Measurements from ENCODE around the gene SENP8. TPM values are rescaled to one million over a fixed set of nuclear protein-coding genes. Genes with fewer than 3 reads are reported as not detected.
A peak's percentile ranks its signal among the peaks of the same experiment; 100 is the strongest.

Gene SENP8
- total and polyA plus RNA-seq, 2 of the 13 experiments (the other 11 are each of a cell fraction or from before 2014, with no cell fraction given): 2.7 to 3.0 TPM

DNA sequence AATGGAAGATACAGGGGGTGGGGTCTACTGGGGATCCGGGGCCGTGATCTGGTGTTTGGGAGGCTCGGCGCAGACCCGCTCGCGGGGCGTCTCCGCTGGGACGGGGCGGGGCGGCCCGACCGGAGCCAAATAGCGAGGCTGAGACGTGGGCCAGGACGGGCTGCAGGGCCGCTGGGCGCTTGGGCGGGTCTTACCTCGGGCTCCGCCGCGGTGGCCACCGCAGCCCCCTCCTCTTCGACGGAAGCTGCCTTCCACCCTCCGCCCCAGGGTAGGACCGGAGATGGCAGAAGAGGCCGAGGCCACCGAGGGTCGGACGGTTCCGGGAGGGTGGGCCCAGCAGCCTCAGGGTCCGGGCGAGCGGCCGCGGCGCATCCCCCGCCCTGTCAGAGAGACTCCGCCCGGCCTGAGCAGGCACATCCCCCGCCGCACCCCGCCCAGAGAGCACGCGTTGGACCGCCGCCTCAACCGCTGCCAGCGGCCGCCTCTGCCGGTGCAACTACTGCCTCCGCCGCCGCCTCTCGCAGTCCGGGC, 652 bp upstream of the SENP8 start (continued):
- TF ChIP-seq, protein P1, sequence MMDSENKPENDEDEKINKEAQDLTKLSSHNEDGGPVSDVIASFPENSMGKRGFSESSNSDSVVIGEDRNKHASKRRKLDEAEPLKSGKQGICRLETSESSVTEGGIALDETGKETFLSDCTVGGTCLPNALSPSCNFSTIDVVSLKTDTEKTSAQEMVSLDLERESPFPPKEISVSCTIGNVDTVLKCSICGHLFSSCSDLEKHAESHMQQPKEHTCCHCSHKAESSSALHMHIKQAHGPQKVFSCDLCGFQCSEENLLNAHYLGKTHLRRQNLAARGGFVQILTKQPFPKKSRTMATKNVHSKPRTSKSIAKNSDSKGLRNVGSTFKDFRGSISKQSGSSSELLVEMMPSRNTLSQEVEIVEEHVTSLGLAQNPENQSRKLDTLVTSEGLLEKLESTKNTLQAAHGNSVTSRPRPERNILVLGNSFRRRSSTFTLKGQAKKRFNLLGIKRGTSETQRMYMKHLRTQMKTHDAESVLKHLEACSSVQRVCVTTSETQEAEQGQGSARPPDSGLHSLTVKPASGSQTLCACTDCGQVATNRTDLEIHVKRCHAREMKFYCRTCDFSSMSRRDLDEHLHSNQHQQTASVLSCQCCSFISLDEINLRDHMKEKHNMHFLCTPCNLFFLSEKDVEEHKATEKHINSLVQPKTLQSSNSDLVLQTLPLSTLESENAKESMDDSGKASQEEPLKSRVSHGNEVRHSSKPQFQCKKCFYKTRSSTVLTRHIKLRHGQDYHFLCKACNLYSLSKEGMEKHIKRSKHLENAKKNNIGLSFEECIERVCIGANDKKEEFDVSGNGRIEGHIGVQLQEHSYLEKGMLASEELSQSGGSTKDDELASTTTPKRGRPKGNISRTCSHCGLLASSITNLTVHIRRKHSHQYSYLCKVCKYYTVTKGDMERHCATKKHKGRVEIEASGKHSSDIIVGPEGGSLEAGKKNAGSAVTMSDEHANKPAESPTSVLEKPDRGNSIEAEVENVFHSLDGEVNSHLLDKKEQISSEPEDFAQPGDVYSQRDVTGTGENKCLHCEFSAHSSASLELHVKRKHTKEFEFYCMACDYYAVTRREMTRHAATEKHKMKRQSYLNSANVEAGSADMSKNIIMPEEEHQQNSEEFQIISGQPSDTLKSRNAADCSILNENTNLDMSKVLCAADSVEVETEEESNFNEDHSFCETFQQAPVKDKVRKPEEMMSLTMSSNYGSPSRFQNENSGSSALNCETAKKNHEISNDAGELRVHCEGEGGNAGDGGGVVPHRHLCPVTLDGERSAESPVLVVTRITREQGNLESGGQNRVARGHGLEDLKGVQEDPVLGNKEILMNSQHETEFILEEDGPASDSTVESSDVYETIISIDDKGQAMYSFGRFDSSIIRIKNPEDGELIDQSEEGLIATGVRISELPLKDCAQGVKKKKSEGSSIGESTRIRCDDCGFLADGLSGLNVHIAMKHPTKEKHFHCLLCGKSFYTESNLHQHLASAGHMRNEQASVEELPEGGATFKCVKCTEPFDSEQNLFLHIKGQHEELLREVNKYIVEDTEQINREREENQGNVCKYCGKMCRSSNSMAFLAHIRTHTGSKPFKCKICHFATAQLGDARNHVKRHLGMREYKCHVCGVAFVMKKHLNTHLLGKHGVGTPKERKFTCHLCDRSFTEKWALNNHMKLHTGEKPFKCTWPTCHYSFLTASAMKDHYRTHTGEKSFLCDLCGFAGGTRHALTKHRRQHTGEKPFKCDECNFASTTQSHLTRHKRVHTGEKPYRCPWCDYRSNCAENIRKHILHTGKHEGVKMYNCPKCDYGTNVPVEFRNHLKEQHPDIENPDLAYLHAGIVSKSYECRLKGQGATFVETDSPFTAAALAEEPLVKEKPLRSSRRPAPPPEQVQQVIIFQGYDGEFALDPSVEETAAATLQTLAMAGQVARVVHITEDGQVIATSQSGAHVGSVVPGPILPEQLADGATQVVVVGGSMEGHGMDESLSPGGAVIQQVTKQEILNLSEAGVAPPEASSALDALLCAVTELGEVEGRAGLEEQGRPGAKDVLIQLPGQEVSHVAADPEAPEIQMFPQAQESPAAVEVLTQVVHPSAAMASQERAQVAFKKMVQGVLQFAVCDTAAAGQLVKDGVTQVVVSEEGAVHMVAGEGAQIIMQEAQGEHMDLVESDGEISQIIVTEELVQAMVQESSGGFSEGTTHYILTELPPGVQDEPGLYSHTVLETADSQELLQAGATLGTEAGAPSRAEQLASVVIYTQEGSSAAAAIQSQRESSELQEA (CRISPR knock-in tag; IDR thresholded peaks at IDR 0.05; ENCODE audit: not compliant biosample characterization): peak; percentile 60
- TF ChIP-seq YEATS4 (CRISPR knock-in tag; IDR thresholded peaks at IDR 0.05; ENCODE audit: borderline replicate concordance): peak; percentile 83
- no peak; the same call in 1 of the 2 replicates for TF ChIP-seq ZNF274 (CRISPR knock-in tag; IDR thresholded peaks at IDR 0.05)
- TF ChIP-seq PBX2 (CRISPR knock-in tag; IDR thresholded peaks at IDR 0.05): no peak
- TF ChIP-seq NAIF1 (CRISPR knock-in tag; IDR thresholded peaks at IDR 0.05; ENCODE audit: borderline replicate concordance): no peak
- TF ChIP-seq ZNF430 (CRISPR knock-in tag; IDR thresholded peaks at IDR 0.05): peak; percentile 77
- no peak for TF ChIP-seq PHF21A (CRISPR knock-in tag; IDR thresholded peaks at IDR 0.05)
- TF ChIP-seq ZNF749 (CRISPR knock-in tag; IDR thresholded peaks at IDR 0.05; ENCODE audit: borderline replicate concordance): no peak
- no peak for TF ChIP-seq ZNF230 (CRISPR knock-in tag; IDR thresholded peaks at IDR 0.05)
- no peak for TF ChIP-seq NONO (IDR thresholded peaks at IDR 0.05)
- TF ChIP-seq NONO (CRISPR knock-in tag; conservative IDR thresholded peaks at IDR 0.05): no peak
- TF ChIP-seq CEBPB (IDR thresholded peaks at IDR 0.05; ENCODE audit: borderline replicate concordance, low read depth, low read length): no peak
- no peak for TF ChIP-seq ZNF619 (CRISPR knock-in tag; IDR thresholded peaks at IDR 0.05)
- no peak for TF ChIP-seq KLF6 (CRISPR knock-in tag; IDR thresholded peaks at IDR 0.05)
- no peak for TF ChIP-seq MEIS1 (CRISPR knock-in tag; IDR thresholded peaks at IDR 0.05; ENCODE audit: borderline replicate concordance)
- no peak for TF ChIP-seq ZNF232 (CRISPR knock-in tag; IDR thresholded peaks at IDR 0.05; ENCODE audit: borderline replicate concordance)
- TF ChIP-seq CBX1 (IDR thresholded peaks at IDR 0.05; ENCODE audit: low read depth): no peak
- no peak for TF ChIP-seq DNMT1 (CRISPR knock-in tag; IDR thresholded peaks at IDR 0.05)
- TF ChIP-seq, protein P2, sequence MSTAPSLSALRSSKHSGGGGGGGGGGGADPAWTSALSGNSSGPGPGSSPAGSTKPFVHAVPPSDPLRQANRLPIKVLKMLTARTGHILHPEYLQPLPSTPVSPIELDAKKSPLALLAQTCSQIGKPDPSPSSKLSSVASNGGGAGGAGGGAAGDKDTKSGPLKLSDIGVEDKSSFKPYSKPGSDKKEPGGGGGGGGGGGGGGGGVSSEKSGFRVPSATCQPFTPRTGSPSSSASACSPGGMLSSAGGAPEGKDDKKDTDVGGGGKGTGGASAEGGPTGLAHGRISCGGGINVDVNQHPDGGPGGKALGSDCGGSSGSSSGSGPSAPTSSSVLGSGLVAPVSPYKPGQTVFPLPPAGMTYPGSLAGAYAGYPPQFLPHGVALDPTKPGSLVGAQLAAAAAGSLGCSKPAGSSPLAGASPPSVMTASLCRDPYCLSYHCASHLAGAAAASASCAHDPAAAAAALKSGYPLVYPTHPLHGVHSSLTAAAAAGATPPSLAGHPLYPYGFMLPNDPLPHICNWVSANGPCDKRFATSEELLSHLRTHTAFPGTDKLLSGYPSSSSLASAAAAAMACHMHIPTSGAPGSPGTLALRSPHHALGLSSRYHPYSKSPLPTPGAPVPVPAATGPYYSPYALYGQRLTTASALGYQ (CRISPR knock-in tag; IDR thresholded peaks at IDR 0.05): no peak
- no peak for TF ChIP-seq CHD2 (IDR thresholded peaks at IDR 0.05; ENCODE audit: low read depth, low read length)
- TF ChIP-seq SP2 (CRISPR knock-in tag; IDR thresholded peaks at IDR 0.05): no peak

Measured in HepG2 (cell line).